ENCODE data around the gene XRCC3.

Gene XRCC3

DNA sequence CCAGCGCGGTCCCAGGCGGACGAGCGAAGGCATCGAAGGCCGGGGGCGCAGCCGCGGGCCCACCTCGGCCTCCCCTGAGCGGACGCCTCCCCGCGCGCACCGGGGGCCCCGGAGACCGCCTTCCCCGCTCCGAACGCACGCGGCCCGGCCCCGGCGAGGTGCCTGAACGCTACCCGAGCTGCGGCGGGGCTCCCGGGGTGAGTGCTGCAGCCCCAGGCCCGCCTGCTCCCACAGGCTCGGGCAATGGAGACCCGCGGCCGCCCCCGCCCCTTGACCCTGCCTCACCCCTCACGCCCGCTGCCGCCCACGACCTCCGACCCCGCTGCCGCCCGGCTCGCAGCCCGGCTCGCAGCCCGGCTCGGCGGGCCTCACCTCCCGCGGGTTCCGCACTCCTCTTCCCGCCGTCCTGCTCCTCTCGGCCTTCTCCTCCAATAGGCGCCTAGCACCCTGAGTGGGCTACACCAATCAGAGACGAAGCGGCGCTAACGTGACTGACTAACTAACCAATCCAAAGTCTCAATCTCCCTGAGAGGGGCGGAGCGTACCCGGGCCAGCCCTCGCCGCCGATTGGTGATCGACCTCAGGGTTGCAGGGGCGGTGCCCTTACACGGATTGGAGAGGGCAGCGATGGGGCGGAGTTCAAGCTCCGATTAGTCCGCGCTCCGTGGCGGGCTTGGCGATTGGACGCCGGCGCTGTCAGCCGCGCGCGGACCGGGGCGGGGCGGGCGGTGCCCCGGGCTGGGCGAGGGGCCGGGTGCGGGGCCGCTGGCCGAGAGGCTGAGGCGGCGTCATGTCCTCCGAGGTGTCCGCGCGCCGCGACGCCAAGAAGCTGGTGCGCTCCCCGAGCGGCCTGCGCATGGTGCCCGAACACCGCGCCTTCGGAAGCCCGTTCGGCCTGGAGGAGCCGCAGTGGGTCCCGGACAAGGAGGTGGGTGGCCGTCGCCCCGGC is at the start of gene XRCC3, which contains the start of gene ZFYVE21:
TSS of gene XRCC3 (minus strand) at position 400 of the 949 bp plus-strand sequence. CDS start 4,364 bp downstream, outside the sequence.
TSS of gene ZFYVE21 (plus strand) at position 759 of the 949 bp plus-strand sequence. CDS start at position 791, 32 bp downstream.
- peak; percentile 100 for DNase-seq (ENCODE audit: low spot score)

DNA sequence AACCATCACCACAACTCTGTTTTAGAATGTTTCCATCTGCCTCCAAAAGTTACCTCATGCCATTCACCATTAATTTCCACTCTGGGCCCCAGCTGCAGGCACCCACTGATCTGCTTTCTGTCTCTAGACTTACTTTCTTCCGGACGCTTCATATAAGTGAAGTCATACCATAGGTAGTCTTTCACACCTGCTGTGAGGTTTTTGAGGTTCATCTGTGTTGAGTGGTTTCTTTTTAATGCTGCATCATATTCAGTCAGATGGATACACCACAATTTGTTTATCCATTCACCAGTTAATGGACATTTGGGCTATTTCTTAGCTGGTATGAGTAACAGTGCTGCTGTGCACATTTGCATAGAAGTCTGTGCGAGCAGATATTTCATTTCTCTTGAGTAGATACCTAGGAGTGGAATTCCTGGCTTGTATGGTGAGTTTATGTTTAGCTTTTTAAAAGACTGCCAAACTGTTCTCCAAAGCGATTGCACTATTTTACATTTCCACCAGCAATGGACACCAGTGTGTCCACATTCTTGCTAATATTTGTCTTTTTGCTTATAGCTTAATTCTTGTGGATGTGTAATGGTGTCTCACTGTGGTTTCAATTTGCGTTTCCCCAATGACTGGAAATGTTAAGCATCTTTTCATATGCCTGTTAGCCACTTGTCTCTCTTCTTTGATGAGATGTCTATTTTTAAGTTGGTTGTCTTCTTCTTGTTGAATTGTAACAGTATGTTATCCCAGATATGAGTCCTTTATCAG is 48.7 kb upstream of the XRCC3 start:
- DNase-seq (ENCODE audit: low spot score): no peak

DNA sequence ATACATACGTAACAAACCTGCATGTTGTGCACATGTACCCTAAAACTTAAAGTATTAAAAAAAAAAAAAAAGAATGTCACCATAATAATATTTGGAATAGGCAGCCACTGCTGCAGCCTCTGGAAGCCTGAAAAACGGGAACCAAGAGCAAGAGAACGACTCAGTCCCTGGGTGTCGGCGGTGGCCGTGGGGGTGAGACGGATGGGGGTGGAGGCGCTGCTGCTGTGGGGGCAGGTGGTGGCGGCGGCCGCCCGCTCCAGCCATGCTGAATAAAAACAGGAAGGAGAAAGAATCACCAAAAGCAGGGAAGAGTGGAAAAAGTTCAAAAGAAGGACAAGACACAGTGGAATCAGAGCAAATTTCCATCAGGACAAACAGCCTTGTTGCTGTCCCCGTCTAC is 47.3 kb upstream of the XRCC3 start:
- DNase-seq (ENCODE audit: low spot score): no peak

DNA sequence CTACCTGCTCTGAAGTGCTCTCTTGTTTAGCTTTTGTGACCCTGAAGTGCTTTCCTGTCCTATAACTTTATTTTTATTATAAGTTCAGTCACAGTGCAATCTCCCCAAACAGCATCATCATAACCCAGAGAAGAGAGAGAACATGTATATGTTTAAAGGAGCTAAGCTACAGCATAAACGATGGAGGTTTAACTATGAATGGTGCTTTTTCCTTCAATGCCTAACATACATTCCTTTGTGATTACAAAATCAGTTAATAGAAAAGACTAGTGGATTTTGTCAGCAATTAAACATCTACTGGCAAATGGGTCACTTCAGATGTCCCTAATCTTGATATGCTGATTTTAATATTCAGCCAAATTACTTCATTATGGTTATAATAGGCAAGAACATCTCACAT is 46.8 kb upstream of the XRCC3 start:
- DNase-seq (ENCODE audit: low spot score): peak; percentile 49

DNA sequence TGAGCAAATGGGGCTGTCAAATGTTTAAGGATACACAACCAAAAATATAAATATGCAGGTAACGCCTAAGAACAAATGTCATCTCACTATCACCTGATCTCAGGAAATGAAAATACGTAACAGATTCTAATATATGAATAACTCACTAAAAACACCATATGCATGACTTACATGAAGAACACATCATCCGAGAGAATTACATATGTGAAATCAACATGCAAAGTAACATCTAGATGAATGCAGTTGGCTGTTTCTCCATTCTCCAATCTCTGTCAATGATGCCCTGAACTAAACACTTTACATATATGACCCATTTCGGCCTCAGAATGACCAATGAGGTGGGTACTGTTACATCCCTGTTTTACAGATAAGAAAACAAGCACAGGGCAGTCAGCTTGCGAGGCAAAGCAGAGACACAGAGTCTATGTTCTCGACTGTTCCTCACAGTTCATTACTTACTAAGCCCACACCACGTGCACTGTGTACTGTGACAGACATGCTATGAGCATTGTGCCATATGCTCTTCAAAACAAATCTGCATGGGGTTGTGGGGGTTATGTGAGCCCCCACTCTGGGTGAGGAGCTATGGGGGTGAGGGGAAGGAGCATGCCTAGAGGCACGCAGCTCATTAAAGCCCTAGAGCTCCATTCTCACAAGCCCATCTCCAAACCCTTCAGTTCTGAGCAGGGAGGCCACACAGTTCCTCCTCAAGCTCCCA is 43.0 kb upstream of the XRCC3 start:
- no peak for DNase-seq (ENCODE audit: low spot score)

DNA sequence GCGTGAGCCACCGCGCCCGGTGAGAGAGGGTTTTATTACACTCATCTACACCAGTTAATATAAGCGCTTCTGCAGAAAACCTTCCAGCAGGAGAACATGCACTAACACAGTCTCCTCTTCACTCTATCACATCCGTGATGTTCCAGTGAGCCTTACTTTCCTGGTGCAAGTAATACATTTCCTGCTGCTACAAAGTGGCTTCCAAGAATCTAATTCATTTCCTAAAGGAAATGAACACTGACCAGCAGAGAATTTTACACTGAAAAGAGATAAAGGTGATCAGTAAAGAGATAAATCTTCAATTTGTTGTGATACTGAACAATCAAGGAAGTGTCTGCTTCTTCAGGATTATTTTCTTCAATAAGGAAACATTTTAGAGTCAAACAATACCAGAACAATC is 39.8 kb upstream of the XRCC3 start:
- DNase-seq (ENCODE audit: low spot score): no peak

DNA sequence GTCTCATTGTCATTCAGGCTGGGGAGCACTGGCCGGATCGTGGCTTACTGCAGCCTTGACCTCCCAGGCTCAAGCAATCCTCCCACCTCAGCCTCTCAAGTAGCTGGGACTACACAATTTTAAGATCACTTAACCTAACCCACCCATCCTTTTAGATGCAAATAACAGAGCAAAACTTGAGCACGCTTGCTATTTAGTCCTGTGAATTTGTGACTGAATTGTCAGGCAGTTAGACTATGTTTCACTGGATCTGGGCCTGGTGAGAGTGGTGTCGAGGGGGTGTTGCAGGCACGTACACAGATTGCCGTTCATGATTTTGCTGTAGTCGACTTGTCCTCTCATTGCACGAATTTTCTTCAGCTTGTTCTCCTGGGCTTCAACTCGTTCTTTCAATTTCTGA is 38.5 kb upstream of the XRCC3 start:
- DNase-seq (ENCODE audit: low spot score): no peak

DNA sequence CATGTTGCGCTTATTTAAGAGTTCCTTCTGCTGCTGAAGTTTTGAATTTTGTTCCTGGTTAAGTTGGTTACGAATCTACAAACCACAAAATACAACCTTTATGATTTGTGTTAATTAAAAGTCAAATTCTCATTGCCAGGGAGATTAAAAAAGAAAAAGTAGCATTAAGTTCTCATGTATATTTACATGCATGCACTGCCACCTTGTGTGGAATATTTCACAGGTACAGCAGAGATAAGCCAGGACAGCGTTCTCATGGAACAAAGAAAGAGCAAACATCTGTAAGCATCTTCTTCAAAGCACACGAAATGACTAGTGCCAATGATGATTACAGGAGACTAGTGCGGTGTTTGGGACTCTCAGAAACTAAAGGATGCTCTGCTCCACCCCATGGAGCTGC is 34.6 kb upstream of the XRCC3 start:
- DNase-seq (ENCODE audit: low spot score): no peak

DNA sequence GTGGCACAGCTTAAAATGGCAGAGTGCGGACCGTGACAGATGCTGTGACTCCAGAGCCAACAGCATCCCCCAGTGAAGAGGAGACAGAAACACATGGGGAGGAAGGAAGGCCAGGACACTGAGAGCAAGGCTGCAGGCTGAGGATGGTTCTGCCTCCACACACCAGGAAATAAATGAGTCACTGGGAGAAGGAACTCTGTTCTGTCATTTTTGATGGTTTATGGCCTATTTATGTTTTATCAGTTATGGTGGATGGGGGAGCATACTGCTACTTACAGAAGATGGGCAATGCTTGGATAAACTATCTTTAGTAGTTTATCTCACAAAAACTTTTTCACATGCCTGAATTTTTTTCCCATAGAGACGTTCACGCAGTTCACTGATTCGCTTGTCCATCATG is 34.2 kb upstream of the XRCC3 start:
- DNase-seq (ENCODE audit: low spot score): no peak

DNA sequence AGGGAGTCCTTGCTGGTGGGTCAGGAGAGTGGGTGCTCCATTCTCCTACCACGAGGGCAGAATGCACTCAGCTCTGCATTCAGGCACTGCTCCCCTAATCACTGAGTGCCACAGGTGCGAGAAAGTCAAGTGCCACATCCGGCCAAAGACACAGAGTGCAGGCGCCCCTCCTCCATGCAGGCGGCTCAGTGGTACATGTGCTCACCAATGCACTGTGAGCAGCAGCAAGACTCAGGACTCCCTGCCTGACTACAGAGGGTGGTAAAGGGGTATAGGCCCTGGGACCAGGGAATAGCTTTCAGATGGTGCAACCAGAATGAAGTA is 33.2 kb upstream of the XRCC3 start:
- DNase-seq (ENCODE audit: low spot score): no peak

DNA sequence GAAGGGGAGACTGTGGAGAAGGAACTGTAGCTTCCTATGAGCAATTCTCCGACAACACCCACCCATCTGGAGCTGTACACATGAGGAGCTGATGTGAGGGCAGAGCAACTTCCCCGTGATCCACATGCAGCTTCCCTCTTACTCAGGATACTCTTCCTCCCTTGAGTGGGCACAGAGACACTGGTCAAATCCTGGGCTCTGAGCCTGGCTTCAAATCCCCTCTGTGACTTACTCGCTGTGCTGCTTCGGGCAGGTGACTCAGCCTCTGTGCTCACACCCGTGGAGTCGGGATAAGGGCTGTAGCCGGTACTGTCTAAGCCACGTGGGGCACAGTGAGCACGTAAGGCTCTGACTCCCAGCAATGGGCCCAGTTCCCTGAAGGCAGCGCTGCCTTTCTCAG is 31.4 kb upstream of the XRCC3 start:
- no peak for DNase-seq (ENCODE audit: low spot score)

DNA sequence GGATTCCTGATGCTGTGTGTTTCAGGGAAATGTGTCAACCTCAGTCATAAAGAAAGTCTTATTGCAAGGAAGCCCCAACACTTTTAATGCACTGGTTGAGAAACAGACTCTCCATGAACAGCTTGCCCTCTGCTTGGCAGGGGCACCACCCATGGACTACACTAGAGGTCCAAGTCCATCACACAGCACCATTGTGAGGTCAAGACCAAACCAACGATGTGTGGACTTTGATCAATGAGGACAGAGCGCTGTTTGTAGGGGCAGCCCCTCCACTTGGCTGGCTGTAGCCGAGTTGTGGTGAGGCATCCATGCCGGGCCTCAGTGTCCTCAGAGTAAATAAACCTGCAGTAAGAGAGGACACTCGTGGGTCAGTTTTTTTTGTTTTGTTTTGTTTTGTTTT is 30.2 kb upstream of the XRCC3 start:
- no peak for DNase-seq (ENCODE audit: low spot score)

DNA sequence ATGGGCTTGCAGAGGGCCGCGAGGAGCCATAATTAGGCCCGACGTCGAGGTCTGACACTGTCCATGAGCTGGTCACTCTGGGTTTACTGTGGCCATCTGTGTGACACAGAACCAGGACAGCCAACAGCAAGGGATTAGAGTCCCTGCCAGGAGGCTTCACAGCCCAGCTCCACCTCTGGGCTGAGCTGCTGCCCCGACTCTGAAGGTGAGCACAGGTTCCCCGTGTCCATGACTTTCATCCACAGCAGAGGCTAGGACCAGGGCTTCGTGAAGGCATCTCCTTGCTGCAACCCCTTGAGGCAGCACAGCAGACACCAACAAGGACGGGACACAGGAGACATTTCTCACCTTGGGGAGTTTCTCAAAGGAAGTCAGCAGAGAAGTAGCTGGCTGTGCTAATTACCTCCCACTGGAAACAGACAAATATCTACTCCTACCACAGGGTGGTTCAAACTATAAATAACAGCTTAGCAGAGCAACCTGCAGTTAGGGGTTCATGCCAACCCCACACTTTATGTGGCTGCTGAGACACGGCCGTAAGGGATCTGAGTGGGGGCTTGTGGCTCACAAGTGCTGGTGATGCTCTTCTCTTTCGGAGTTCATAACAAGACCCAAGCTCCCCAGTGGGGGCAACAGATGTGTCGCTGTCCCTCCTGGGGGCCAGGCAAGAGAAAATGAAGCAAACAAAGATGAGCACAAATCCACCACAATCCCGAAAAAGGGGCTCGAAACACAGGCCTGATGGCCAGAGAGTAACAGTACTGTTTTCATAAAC is 29.6 kb upstream of the XRCC3 start:
- no peak for DNase-seq (ENCODE audit: low spot score)

DNA sequence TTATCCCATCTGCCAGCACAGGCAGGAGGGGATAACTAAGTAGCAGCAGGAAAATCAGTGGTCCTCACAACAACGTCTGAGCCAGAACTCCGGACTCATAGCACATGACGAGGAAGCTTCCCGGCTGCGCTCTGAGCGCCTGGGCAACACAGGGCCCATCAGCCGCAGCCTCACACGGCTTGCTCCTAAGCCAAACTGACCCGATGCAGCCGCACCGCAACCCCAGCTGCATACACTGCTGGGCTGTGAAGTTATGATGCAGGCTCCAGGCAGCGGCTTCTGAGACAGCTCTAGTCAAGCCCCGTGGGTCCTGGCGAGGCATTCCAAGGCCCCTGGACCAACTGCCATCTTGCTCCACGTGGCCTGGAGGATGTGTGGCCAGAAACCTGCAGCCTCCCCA is 28.4 kb upstream of the XRCC3 start:
- no peak for DNase-seq (ENCODE audit: low spot score)

DNA sequence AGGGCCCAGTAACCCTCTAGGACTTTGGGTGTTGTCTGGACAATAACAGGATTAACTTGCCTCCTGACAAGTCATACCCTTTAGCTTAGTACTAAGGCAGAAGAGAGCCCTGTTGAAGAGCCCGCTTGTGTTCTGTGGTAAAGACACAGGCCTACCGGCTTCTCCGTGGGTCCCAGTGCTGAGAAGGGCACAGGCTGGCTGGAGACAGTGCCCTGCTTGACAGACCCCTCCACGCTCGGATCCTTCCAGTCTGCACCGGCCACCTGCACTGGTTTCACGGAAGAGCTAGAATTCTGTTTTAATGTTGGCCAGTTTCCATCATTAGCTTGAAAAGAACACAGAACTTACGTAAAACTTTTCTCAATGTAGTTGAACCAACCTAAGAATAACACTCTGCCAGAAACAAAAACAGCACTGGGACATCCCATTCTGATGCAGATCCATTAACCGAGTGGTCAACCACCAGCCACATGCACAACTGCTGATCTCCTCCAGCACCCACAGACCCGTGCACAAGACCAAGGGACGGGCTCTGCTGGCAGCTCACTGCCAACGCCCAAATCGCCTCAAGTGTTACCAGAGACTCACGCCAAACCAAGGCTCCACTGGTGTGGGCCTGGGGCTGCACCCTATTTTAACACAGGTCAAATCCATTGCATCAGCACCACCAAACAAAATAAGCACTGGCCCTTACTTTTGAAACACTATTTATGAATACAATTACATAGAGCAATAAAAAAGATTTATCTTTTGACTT is 27.4 kb upstream of the XRCC3 start:
- no peak for DNase-seq (ENCODE audit: low spot score)

DNA sequence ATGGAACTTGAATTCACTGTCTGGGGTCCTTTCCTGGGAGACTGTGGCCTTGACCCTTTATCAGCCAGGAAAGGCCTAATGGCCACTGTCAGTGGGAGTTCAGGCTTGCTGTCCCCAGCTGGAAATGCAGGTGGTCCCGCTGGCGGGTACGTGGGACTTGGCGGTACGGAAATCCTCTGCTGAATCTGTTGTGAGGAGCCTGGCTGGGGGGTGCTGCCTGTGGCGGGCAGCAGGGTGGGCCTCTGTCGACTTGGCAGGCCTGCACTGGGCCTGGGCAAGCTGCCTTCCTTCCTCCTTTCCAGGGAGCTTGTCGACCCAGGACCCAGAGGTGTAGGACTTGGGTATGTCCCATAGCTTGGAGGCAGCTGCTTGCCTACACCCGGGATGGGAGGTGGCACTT is 26.6 kb upstream of the XRCC3 start:
- DNase-seq (ENCODE audit: low spot score): no peak

DNA sequence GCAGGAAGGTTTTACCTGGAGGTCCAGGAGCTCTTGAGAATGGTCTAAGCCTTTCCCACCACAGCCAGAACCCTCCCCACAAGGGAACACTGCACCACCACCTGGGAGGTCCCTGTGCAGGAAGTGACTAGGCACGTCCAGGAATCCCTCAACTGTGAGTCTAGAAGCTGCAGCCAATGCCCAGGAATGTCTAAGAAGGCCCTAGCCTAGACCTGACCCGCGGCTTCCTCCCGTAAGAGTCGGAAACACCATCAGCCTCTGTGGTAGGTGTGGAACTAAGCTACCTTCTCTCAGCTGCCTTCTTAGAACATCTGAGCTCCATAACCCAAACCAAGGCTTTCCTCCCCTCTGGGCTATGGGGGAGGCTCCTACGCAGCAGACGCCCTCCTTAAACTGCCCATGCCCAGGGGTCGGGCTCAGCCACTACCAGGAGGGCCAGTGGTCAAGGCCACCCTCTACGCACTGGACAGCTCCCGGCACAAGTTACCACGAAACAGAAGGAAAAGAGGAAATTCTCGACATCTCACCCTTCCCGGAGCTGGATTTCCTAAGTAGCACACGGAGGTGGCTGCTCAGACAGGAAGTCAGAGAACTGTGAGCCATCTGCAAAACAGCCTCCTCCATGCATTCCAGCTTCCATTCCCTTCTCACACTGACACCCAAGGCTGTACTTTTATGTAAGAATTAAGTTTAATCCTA is 25.9 kb upstream of the XRCC3 start:
- no peak for DNase-seq (ENCODE audit: low spot score)

DNA sequence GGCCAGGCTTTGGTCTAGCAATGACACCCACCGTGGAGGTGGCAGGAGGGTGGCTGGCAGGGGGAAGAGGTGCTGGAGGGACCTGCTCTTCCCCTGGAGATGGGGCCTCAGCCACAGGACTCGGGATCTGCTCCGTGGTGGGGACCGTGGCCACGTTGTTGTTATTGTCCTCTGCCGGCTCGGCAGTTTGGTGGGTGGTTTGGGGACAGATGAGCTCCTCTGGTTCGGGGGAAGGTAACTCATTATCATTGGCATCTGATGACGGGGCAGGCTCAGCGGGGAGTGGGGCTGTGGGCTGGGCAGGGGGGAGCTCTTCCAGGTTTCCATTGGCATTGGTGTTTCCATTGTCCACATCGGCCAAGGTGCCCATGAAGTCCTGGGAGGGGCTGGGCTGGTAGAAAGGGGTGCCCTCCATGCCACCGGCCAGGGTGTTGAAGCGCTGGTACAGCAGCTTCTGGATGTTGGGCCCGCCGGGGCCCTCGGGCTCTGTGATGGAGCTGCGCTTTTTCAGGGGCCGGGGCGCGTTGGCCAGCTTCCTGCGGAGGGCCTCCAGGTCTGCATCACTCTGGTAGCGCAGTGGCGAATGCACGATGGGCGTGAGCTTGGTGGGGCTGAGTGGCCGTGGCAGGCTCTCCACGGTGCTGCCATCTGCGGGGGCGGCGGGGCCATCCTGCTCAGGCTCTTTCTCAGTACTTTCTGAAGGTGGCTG is 24.7 kb upstream of the XRCC3 start:
- no peak for DNase-seq (ENCODE audit: low spot score)

DNA sequence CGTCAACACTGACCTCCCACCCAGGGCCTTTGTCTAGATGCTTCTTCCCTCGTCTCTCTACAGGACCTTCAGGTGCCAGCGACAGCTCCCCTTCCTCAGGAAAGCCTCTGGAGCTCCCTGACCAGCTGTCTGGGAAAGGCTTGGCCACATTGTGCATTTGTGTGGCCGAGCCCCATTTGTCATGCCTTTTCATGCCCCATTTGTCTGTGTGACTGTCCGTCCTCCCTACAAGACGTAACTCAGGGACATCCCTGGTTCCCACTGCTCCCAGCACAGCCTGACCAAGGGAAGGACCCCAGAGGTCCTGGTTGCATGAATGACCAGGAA is 24.2 kb upstream of the XRCC3 start:
- DNase-seq (ENCODE audit: low spot score): no peak
